Measurements from ENCODE around the gene LRRC8E. TPM values are rescaled to one million over a fixed set of nuclear protein-coding genes. Genes with fewer than 3 reads are reported as not detected.

Gene LRRC8E
- total RNA-seq, 2 donors from 2014 or later: 2.8 to 3.4 TPM

DNA sequence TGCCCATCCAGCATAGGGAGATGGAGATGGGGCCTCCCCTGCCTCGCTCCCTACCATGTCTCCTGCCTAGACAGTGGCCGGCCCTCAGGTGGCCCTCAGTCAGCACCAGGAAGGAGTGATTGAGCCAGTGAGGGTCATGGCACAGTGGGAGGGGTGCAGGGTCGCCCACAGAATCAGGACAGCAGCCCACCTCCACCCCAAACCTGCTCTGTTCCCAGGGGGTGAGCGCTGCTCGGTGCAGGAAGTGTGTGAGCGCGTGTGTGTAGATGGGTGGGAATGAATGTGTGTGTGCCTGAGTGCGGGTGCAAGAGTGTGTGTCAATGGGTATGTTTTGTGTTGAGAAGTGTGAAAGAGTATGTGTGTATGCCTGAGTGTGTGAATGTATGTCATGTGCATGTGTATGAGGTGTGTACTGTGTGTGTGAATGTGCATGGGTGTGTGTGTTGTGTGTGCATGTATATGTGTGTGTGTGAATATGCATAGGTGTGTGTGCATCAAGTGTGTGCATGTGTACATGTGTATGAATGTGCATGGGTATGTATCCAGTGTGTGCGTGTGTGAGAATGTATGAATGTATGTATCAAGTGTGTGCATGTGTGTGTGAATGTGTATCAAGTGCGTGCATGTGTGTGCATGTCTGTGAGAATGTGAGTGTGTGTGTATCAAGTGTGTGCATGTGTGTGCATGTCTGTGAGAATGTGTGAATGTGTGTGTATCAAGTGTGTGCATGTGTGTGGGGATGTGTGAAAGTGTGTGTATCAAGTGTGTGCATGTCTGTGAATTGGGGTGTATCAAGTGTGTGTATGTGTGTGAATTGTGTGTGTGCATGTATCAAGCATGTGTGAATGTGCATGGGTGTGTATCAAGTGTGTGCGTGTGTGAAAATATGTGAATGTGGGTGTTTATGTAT is 46.3 kb upstream of the LRRC8E start:
- Mint-ChIP-seq H3K27ac (no peak overlapping the region), H3K4me1 (no peaks in the 10 kb centered on the region), H3K4me3 (no peak overlapping the region), H3K9me3 (no peaks in the 10 kb centered on the region), H3K27me3 (ENCODE audit: insufficient read depth) (peaks cover 25% of the 10 kb centered on the region), H3K36me3 (ENCODE audit: low read depth) (no peaks in the 10 kb centered on the region)
- no peak for DNase-seq
- Histone ChIP-seq H3K27me3 (ENCODE audit: control insufficient read depth, insufficient read depth, low read length, poor library complexity, severe bottlenecking) (peaks cover 5% of the 10 kb centered on the region), H3K36me3 (ENCODE audit: control insufficient read depth, insufficient read depth, low read length) (no peaks in the 10 kb centered on the region), H3K27ac (ENCODE audit: low read depth, low read length) (no peak overlapping the region), H3K4me1 (ENCODE audit: control insufficient read depth, insufficient read depth, low read length) (no peaks in the 10 kb centered on the region), H3K9me3 (ENCODE audit: control insufficient read depth, low read length) (no peaks in the 10 kb centered on the region), H3K9ac (ENCODE audit: extremely low read depth, low read length, poor library complexity, severe bottlenecking) (no peak overlapping the region), H3K4me3 (ENCODE audit: low read length) (no peak overlapping the region)
- 88 to 90% methylated on average over 7 to 11 of the region's 11 CpGs for WGBS, 2 experiments (ENCODE audit: insufficient coverage in 1 of 2, insufficient read length in 1 of 2)
- TF ChIP-seq, protein P1, sequence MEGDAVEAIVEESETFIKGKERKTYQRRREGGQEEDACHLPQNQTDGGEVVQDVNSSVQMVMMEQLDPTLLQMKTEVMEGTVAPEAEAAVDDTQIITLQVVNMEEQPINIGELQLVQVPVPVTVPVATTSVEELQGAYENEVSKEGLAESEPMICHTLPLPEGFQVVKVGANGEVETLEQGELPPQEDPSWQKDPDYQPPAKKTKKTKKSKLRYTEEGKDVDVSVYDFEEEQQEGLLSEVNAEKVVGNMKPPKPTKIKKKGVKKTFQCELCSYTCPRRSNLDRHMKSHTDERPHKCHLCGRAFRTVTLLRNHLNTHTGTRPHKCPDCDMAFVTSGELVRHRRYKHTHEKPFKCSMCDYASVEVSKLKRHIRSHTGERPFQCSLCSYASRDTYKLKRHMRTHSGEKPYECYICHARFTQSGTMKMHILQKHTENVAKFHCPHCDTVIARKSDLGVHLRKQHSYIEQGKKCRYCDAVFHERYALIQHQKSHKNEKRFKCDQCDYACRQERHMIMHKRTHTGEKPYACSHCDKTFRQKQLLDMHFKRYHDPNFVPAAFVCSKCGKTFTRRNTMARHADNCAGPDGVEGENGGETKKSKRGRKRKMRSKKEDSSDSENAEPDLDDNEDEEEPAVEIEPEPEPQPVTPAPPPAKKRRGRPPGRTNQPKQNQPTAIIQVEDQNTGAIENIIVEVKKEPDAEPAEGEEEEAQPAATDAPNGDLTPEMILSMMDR (conservative IDR thresholded peaks at IDR 0.05): no peak

DNA sequence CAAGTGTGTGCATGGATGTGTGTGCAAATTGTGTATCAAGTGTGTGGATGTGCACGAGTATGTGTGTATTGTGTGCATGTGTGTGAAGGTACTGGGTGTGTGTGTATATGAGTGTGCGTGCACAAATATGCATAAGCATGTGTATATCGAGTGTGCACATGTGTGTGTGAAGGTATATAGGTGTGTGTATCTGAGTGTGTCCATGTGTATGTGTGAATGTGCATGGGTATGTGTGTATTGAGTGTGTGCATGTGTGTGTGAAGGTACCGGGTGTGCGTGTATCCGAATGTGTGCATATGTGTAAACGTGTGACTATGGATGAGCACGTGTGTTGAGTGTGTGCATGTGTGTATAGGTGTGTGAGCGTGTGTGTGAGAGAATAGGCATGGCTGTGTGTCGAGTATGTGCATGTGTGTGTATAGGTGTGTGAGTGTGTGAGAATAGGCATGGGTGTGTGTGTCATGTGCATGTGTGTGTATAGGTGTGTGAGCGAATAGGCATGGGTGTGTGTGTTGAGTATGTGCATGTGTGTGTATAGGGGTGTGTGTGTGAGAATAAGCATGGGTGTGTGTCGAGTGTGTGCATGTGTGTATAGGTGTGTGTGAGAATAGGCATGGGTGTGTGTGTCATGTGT is 45.5 kb upstream of the LRRC8E start:
- H3K27ac Mint-ChIP-seq: no peak overlapping the region
- Histone ChIP-seq H3K27me3 (ENCODE audit: control insufficient read depth, insufficient read depth, low read length, poor library complexity, severe bottlenecking) (peaks cover under 1% of the 10 kb centered on the region), H3K4me1 (ENCODE audit: control insufficient read depth, insufficient read depth, low read length) (no peaks in the 10 kb centered on the region), H3K9me3 (ENCODE audit: control insufficient read depth, low read length) (no peaks in the 10 kb centered on the region), H3K27ac (ENCODE audit: low read depth, low read length) (no peak overlapping the region), H3K4me3 (ENCODE audit: low read length) (no peak overlapping the region), H3K9ac (ENCODE audit: extremely low read depth, low read length, poor library complexity, severe bottlenecking) (no peak overlapping the region), H3K36me3 (ENCODE audit: control insufficient read depth, insufficient read depth, low read length) (no peaks in the 10 kb centered on the region)
- H3K4me1 Mint-ChIP-seq: no peaks in the 10 kb centered on the region
- H3K27me3 Mint-ChIP-seq (ENCODE audit: insufficient read depth): peaks cover 22% of the 10 kb centered on the region
- no peaks in the 10 kb centered on the region for H3K36me3 Mint-ChIP-seq (ENCODE audit: low read depth)
- TF ChIP-seq, protein P1 (conservative IDR thresholded peaks at IDR 0.05): no peak
- no peak overlapping the region for H3K4me3 Mint-ChIP-seq
- DNase-seq: no peak
- no peaks in the 10 kb centered on the region for H3K9me3 Mint-ChIP-seq
- 90 to 91% methylated on average over 7 to 12 of the region's 12 CpGs for WGBS, 2 experiments (ENCODE audit: insufficient coverage in 1 of 2, insufficient read length in 1 of 2)

DNA sequence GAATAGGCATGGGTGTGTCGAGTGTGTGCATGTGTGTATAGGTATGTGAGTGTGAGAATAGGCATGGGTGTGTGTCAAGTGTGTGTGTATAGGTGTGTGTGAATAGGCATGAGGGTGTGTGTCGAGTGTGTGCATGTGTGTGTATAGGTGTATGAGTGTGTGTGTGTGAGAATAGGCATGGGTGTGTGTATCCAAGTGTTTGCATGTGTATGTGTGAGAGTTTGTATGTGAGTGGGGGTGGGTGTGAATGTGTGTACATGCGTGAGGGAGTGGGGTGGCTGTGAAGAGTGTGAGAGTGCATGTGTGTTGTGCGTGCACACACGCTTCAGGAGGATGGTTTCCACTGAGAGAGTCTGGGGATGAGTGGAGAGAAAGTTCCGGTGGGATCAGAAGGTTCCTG is 44.8 kb upstream of the LRRC8E start:
- H3K9ac ChIP-seq (ENCODE audit: extremely low read depth, low read length, poor library complexity, severe bottlenecking): no peak overlapping the region
- H3K4me3 ChIP-seq (ENCODE audit: low read length): no peak overlapping the region
- DNase-seq: no peak
- no peaks in the 10 kb centered on the region for H3K27me3 ChIP-seq (ENCODE audit: control insufficient read depth, insufficient read depth, low read length, poor library complexity, severe bottlenecking)
- H3K4me1 Mint-ChIP-seq: no peaks in the 10 kb centered on the region
- H3K27ac ChIP-seq (ENCODE audit: low read depth, low read length): no peak overlapping the region
- no peak overlapping the region for H3K4me3 Mint-ChIP-seq
- TF ChIP-seq, protein P1 (conservative IDR thresholded peaks at IDR 0.05): no peak
- H3K27ac Mint-ChIP-seq: no peak overlapping the region
- H3K9me3 ChIP-seq (ENCODE audit: control insufficient read depth, low read length): no peaks in the 10 kb centered on the region
- H3K4me1 ChIP-seq (ENCODE audit: control insufficient read depth, insufficient read depth, low read length): no peaks in the 10 kb centered on the region
- H3K27me3 Mint-ChIP-seq (ENCODE audit: insufficient read depth): peaks cover 19% of the 10 kb centered on the region
- H3K36me3 ChIP-seq (ENCODE audit: control insufficient read depth, insufficient read depth, low read length): no peaks in the 10 kb centered on the region
- H3K9me3 Mint-ChIP-seq: no peaks in the 10 kb centered on the region
- no peaks in the 10 kb centered on the region for H3K36me3 Mint-ChIP-seq (ENCODE audit: low read depth)
- 89 to 91% methylated on average over 3 to 6 of the region's 6 CpGs for WGBS, 2 experiments (ENCODE audit: insufficient coverage in 1 of 2, insufficient read length in 1 of 2)

All from endodermal cell (in vitro differentiated cells).